Naive thymus-derived CD8-positive, alpha-beta T cell (primary cell): ENCODE data around the gene DCLK1. TPM values are rescaled to one million over a fixed set of nuclear protein-coding genes. Genes with fewer than 3 reads are reported as not detected.

Experiments
- ATAC-seq, 2 donors: fragments of 150-1000 bp; cut with Tn5 transposase in 1 of 2; sonication (Bioruptor Pico), chemical (Tn5 transposase) in 1 of 2; 1 replicate in 1 of 2; 2 replicates in 1 of 2; pipeline ENCODE4 v1.10.0; 2021; ENCODE audit warnings: mild to moderate bottlenecking in 2 of 2, moderate library complexity in 2 of 2
- POLR2A ChIA-PET: fragments of 350-600 bp; sonication (Branson Sonifier 250); formaldehyde crosslinking; loops from one replicate; lab custom pipeline; 2021; ENCODE audit warnings: antibody characterized with exemption; lab: Charles Lee
- DNase-seq, 10 donors: peaks; one replicate each; pipeline versions ENCODE4 v3.0.0 to v3.0.0-alpha.2; 2020 to 2022
- H3K27ac Mint-ChIP-seq, 10 donors: one replicate each; pipeline ENCODE4 v1.8.0; 2020 to 2022; ENCODE audit warnings: mild to moderate bottlenecking in 10 of 10, mixed read lengths in 10 of 10, moderate library complexity in 4 of 10, inconsistent platforms in 1 of 10
- H3K27me3 Mint-ChIP-seq, 5 donors: one replicate each; pipeline ENCODE4 v1.8.0; 2021 to 2022; ENCODE audit warnings: mixed read lengths in 5 of 5
- H3K36me3 Mint-ChIP-seq, 3 donors: one replicate each; pipeline ENCODE4 v1.8.0; 2020 to 2022; ENCODE audit warnings: mixed read lengths in 3 of 3, mild to moderate bottlenecking in 2 of 3, inconsistent platforms in 1 of 3
- H3K4me1 Mint-ChIP-seq, 4 donors: one replicate each; pipeline ENCODE4 v1.8.0; 2021 to 2022; ENCODE audit warnings: mixed read lengths in 4 of 4
- H3K4me3 Mint-ChIP-seq, 10 donors: one replicate each; pipeline ENCODE4 v1.8.0; 2020 to 2022; ENCODE audit warnings: mild to moderate bottlenecking in 10 of 10, mixed read lengths in 10 of 10, moderate library complexity in 6 of 10, inconsistent platforms in 1 of 10
- H3K9me3 Mint-ChIP-seq, 9 donors: one replicate each; pipeline ENCODE4 v1.8.0; 2020 to 2022; ENCODE audit warnings: mixed read lengths in 9 of 9, mild to moderate bottlenecking in 3 of 9, inconsistent platforms in 1 of 9, moderate library complexity in 1 of 9
- polyA plus RNA-seq, 3 donors: library from polyadenylated mRNA; unstranded; fragments of 300-500 nt; fragmentation: Illumina TruSeq; gene quantifications; one replicate each; pipeline ENCODE4 v1.2.3, GENCODE V29; 2021
- total RNA-seq, 8 experiments: library from RNA in 2 of 8; stranded (reverse) in 2 of 8; gene quantifications; one replicate each; pipeline ENCODE4 v1.2.3 and lab custom pipeline; 2021 to 2026

Gene DCLK1
- total and polyA plus RNA-seq, 5 experiments from 2014 or later = not detected

DNA sequence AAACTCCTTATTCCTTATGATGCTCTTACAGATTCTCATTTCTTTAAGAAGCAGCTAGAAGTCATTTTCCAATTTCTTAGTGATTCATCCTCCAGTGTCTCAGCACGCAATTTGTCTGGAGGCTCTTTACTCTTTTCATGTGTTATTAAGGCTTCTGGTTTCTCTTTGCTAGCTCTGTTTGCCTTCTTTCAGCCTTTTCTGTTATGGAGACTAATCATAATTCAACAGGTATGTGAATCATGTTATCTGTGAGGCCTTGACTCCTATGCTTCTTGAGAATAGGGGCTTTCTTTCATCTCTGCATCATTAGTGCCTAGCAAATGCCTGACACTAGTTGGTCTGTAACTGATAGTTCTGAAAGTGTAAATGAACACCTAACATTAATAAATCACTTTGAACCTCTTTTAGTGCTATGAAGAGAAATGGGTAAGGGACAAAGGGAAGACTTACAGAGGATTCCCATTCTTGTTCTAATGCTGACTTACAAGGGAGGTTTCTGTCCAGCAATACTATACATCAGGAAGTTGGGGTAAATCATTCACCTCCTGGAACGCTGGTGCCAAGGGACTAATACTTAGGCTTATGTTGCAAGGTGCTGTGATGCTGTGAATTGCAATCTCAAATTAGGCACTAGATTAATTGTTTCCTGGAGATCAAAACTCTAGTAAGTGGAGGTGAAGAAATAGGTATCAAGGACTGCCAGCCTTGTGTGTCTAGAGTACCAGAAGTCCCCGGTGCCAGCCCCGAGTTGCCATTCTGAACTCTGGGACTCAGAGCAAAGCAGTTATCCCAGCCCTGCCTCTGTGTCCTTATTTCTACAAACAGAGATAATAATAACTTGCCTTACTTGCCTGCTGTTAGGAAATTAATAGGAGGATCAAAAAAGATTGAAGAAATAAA is 265.6 kb downstream of the DCLK1 start:
- Mint-ChIP-seq H3K4me3 (no peak overlapping the region), H3K9me3 (peaks cover 0 to 12% (median 0%) of the 10 kb centered on the region in 9 donors), H3K36me3 (no peaks in the 10 kb centered on the region), H3K27me3 (peaks cover 0 to 11% (median 3%) of the 10 kb centered on the region in 5 donors), H3K4me1 (peaks cover 0 to 1% (median 0%) of the 10 kb centered on the region in 4 donors), H3K27ac (no peak overlapping the region)
- POLR2A ChIA-PET = no interaction called here
- ATAC-seq (no peak), DNase-seq (no peak)

DNA sequence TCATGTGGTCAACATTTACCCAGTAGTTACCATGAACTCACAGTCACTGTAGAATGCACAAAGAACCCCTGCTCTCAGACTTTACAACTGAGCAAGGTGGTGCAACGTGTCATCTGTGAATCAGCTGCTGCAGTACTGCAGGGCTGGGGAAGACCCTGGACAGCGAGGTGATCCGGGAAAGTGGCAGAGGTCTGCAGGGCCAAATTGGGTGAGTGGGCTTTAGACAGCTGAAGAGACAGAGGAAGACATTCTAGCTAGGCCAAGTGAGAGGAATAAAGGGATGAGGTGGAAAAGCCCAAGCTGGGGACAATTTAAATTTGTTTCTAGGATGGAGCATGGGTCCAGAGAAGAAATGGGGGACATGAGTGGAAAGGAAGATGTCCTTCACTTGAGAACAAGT is 270.5 kb downstream of the DCLK1 start:
- no peaks in the 10 kb centered on the region for H3K36me3 Mint-ChIP-seq
- ATAC-seq (no peak), DNase-seq (no peak)
- H3K27me3 Mint-ChIP-seq = peaks cover 14 to 36% (median 15%) of the 10 kb centered on the region in 5 donors
- H3K4me1 Mint-ChIP-seq = peaks cover 0 to 2% (median 0%) of the 10 kb centered on the region in 4 donors
- H3K9me3 Mint-ChIP-seq = peaks cover 0 to 13% (median 3%) of the 10 kb centered on the region in 9 donors
- POLR2A ChIA-PET = no interaction called here
- H3K4me3 Mint-ChIP-seq = no peak overlapping the region
- no peak overlapping the region for H3K27ac Mint-ChIP-seq

- no peak for DNase-seq
- Mint-ChIP-seq H3K4me1 (peaks cover 0 to 2% (median 0%) of the 10 kb centered on the region in 4 donors), H3K9me3 (peaks cover 0 to 13% (median 3%) of the 10 kb centered on the region in 9 donors), H3K36me3 (no peaks in the 10 kb centered on the region), H3K27me3 (peaks cover 14 to 43% (median 19%) of the 10 kb centered on the region in 5 donors), H3K4me3 (no peak overlapping the region), H3K27ac (no peak overlapping the region)
- POLR2A ChIA-PET = no interaction called here
- no peak for ATAC-seq
Observed at GRCh38 chr13:35859981-35860380, 271.2 kb downstream of the DCLK1 start.

DNA sequence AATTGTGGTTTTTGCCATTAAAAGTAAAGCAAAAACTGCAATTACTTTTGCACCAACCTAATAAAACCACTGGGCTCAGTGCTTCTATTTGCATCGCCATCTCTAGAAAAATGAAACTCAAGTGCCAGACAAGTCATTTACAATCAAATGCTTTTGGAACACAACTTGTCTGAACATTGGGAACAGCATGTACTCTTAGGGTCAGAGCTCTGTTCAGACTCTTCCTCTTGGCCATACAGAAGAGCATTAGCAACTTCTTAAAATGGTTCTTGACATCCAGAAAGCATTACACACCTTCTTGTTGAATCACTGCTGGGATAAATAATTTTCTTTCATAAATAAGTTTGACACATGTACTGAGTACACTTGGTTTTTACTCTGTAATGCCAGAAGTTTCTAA is 272.5 kb downstream of the DCLK1 start:
- Mint-ChIP-seq H3K27ac (no peak overlapping the region), H3K9me3 (peaks cover 0 to 13% (median 3%) of the 10 kb centered on the region in 9 donors), H3K4me1 (peaks cover 0 to 2% (median 0%) of the 10 kb centered on the region in 4 donors), H3K27me3 (peaks cover 18 to 56% (median 27%) of the 10 kb centered on the region in 5 donors), H3K4me3 (no peak overlapping the region), H3K36me3 (no peaks in the 10 kb centered on the region)
- POLR2A ChIA-PET = no interaction called here
- no peak for DNase-seq
- no peak for ATAC-seq

GRCh38 chr13:35857769-35858168 is 273.4 kb downstream of the DCLK1 start:
- Mint-ChIP-seq H3K4me1 (peaks cover 0 to 2% (median 0%) of the 10 kb centered on the region in 4 donors), H3K36me3 (no peaks in the 10 kb centered on the region), H3K27me3 (peaks cover 18 to 60% (median 28%) of the 10 kb centered on the region in 5 donors), H3K4me3 (no peak overlapping the region), H3K9me3 (peaks cover 0 to 13% (median 3%) of the 10 kb centered on the region in 9 donors), H3K27ac (no peak overlapping the region)
- DNase-seq = no peak
- no peak for ATAC-seq
- POLR2A ChIA-PET = no interaction called here

GRCh38 chr13:35856721-35857364 is 274.3 kb downstream of the DCLK1 start:
- no peak for ATAC-seq
- peaks cover 0 to 2% (median 0%) of the 10 kb centered on the region in 4 donors for H3K4me1 Mint-ChIP-seq
- H3K4me3 Mint-ChIP-seq = no peak overlapping the region
- H3K27ac Mint-ChIP-seq = no peak overlapping the region
- peaks cover 18 to 60% (median 28%) of the 10 kb centered on the region in 5 donors for H3K27me3 Mint-ChIP-seq
- POLR2A ChIA-PET = no interaction called here
- no peaks in the 10 kb centered on the region for H3K36me3 Mint-ChIP-seq
- peaks cover 0 to 7% (median under 1%) of the 10 kb centered on the region in 9 donors for H3K9me3 Mint-ChIP-seq
- no peak for DNase-seq

DNA sequence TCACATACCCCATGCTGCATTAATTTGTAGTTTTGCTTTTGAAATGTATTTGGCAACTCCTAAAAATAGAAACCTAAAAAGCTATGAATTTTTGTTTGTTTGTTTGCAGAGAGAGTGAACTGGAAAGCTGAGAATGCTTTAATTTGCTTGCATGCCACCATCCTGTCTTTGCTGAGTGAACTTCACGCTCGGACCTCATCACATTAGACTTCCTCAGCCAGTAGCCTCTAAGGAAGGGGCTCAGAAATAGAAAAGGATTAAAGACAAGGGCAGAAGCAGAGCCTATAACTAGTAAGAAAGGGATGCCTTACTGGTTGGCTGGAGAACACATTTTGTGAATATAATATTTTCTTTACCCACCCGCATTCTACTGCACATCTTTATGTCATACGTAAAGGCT is 275.1 kb downstream of the DCLK1 start:
- no peak overlapping the region for H3K4me3 Mint-ChIP-seq
- H3K4me1 Mint-ChIP-seq = peaks cover 0 to 2% (median 0%) of the 10 kb centered on the region in 4 donors
- H3K27me3 Mint-ChIP-seq = peaks cover 20 to 66% (median 30%) of the 10 kb centered on the region in 5 donors
- H3K27ac Mint-ChIP-seq = no peak overlapping the region
- DNase-seq = no peak
- H3K9me3 Mint-ChIP-seq = peaks cover 0 to 10% (median 2%) of the 10 kb centered on the region in 9 donors
- POLR2A ChIA-PET = no interaction called here
- ATAC-seq = no peak
- no peaks in the 10 kb centered on the region for H3K36me3 Mint-ChIP-seq

- DNase-seq (no peak), ATAC-seq (no peak)
- peaks cover 20 to 65% (median 27%) of the 10 kb centered on the region in 5 donors for H3K27me3 Mint-ChIP-seq
- no peak overlapping the region for H3K4me3 Mint-ChIP-seq
- POLR2A ChIA-PET = no interaction called here
- no peaks in the 10 kb centered on the region for H3K36me3 Mint-ChIP-seq
- peaks cover 0 to 10% (median 2%) of the 10 kb centered on the region in 9 donors for H3K9me3 Mint-ChIP-seq
- peaks cover 0 to under 1% (median 0%) of the 10 kb centered on the region in 4 donors for H3K4me1 Mint-ChIP-seq
- no peak overlapping the region for H3K27ac Mint-ChIP-seq
Observed at GRCh38 chr13:35855531-35856019, 275.6 kb downstream of the DCLK1 start.

DNA sequence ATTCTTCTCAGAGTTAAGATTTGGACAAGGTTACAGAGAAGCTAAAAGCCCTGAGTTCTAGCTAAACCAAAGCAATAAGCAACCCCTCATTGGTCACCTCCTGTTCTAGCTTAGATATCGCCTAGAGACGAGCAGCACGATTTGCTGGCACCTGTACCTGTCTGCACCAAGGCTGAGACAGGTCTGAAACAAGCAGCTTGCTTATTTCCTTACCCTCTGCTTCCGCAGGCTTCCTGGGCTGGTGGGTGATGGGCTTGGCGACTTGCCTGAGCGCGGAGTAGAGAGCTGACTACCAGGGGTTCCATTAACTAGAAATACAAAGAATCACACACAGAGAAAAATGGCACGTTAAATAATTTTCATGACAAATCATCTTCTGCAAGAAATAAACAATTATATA is 276.9 kb downstream of the DCLK1 start:
- peaks cover 20 to 61% (median 27%) of the 10 kb centered on the region in 5 donors for H3K27me3 Mint-ChIP-seq
- H3K36me3 Mint-ChIP-seq = no peaks in the 10 kb centered on the region
- H3K4me3 Mint-ChIP-seq = no peak overlapping the region
- peaks cover 0 to 10% (median 2%) of the 10 kb centered on the region in 9 donors for H3K9me3 Mint-ChIP-seq
- ATAC-seq = no peak
- POLR2A ChIA-PET = no interaction called here
- no peaks in the 10 kb centered on the region for H3K4me1 Mint-ChIP-seq
- DNase-seq = no peak
- no peak overlapping the region for H3K27ac Mint-ChIP-seq

- no peak overlapping the region for H3K27ac Mint-ChIP-seq
- H3K27me3 Mint-ChIP-seq = peaks cover 12 to 45% (median 20%) of the 10 kb centered on the region in 5 donors
- POLR2A ChIA-PET = no interaction called here
- H3K4me1 Mint-ChIP-seq = no peaks in the 10 kb centered on the region
- no peak for ATAC-seq
- H3K4me3 Mint-ChIP-seq = no peak overlapping the region
- H3K9me3 Mint-ChIP-seq = peaks cover 0 to 9% (median 0%) of the 10 kb centered on the region in 9 donors
- no peak for DNase-seq
- H3K36me3 Mint-ChIP-seq = no peaks in the 10 kb centered on the region
Observed at GRCh38 chr13:35851881-35852280, 279.3 kb downstream of the DCLK1 start.

DNA sequence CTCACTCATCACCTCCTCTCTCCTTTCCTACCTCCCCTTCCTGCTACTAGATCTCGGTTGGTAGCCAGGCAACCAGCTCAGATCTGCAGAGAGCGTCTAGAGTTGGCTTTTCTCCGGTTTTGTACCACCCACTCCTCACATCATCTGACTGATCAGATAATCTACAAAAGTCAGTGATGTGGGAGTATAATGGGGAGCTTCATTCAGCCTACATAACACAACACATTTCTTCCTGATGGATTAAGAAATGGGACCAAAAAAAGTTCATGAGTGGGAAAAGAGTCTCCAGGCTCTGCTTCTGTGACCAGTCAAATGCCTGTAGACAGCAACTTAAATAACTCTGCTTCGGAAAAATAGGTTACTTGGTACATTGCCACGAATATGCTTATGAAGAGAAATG is 279.8 kb downstream of the DCLK1 start:
- POLR2A ChIA-PET = no interaction called here
- H3K27ac Mint-ChIP-seq = no peak overlapping the region
- H3K4me1 Mint-ChIP-seq = no peaks in the 10 kb centered on the region
- DNase-seq = no peak
- H3K27me3 Mint-ChIP-seq = peaks cover 11 to 40% (median 17%) of the 10 kb centered on the region in 5 donors
- H3K36me3 Mint-ChIP-seq = no peaks in the 10 kb centered on the region
- H3K4me3 Mint-ChIP-seq = no peak overlapping the region
- no peak for ATAC-seq
- H3K9me3 Mint-ChIP-seq = peaks cover 0 to 9% (median 0%) of the 10 kb centered on the region in 9 donors

DNA sequence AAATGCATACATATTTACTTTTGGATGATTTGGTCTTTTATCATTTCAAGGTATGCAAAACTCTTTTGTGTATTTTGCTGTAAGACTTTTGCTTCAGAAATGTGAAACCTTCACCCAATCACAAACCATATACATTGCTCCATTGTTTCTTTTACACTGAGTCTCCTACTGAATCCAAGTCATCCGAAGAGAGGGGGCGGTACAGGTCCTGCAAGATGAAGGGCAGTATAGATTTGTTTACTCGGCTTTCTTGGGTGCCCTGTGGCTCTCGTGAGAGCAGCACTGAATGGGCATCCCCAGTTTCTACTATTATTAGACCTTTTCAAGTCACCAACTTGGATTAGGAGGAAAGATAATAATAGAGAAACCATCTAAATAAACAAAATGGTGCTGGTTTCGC is 280.6 kb downstream of the DCLK1 start:
- DNase-seq = no peak
- Mint-ChIP-seq H3K4me3 (no peak overlapping the region), H3K36me3 (no peaks in the 10 kb centered on the region), H3K27ac (no peak overlapping the region), H3K27me3 (peaks cover 6 to 32% (median 12%) of the 10 kb centered on the region in 5 donors), H3K9me3 (peaks cover 0 to 9% (median 0%) of the 10 kb centered on the region in 9 donors), H3K4me1 (no peaks in the 10 kb centered on the region)
- POLR2A ChIA-PET = no interaction called here
- ATAC-seq = no peak

DNA sequence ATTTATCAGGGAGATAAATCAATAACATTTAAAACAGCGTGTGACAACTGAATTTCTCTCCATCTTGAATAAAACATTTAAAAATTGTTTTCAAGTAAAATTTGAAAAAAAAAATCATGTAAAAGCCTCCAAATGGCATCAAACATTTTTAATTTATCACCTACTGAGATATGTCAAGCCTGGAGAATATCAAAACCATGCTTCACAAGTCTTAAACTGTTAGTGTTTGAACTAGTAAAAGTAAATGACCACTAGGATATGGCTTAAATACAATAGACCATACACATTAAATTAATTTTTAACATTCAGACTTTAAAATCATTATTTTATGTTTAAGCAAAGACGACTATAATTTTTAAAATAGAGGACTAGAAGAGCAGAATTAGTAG is 281.9 kb downstream of the DCLK1 start:
- Mint-ChIP-seq H3K27me3 (peaks cover 2 to 19% (median 6%) of the 10 kb centered on the region in 5 donors), H3K9me3 (peaks cover 0 to 9% (median 0%) of the 10 kb centered on the region in 9 donors), H3K4me1 (no peaks in the 10 kb centered on the region), H3K4me3 (no peak overlapping the region), H3K27ac (no peak overlapping the region), H3K36me3 (no peaks in the 10 kb centered on the region)
- no peak for ATAC-seq
- POLR2A ChIA-PET = no interaction called here
- DNase-seq = no peak
